Smooth muscle cell of the brain vasculature (primary cell): ENCODE data around the gene NUTM2E.
A peak's percentile ranks its signal among the peaks of the same experiment; 100 is the strongest.
"Not testable (repeated sequence)": the region's sequence is repeated elsewhere in the genome, so short reads cannot be mapped to it uniquely, and the experiment has no call there.

Experiments
- DNase-seq: peaks from one replicate; pipeline ENCODE4 v3.0.0-alpha.2; 2012; ENCODE audit warnings: low read depth, low spot score

NUTM2E gene, protein sequence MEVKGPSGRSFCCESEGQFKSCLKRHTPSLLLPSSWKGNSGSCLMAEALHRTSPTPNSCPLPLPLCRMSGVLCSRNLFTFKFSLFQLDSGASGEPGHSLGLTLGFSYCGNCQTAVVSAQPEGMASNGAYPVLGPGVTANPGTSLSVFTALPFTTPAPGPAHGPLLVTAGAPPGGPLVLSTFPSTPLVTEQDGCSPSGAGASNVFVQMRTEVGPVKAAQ (N-terminal part only)

DNA sequence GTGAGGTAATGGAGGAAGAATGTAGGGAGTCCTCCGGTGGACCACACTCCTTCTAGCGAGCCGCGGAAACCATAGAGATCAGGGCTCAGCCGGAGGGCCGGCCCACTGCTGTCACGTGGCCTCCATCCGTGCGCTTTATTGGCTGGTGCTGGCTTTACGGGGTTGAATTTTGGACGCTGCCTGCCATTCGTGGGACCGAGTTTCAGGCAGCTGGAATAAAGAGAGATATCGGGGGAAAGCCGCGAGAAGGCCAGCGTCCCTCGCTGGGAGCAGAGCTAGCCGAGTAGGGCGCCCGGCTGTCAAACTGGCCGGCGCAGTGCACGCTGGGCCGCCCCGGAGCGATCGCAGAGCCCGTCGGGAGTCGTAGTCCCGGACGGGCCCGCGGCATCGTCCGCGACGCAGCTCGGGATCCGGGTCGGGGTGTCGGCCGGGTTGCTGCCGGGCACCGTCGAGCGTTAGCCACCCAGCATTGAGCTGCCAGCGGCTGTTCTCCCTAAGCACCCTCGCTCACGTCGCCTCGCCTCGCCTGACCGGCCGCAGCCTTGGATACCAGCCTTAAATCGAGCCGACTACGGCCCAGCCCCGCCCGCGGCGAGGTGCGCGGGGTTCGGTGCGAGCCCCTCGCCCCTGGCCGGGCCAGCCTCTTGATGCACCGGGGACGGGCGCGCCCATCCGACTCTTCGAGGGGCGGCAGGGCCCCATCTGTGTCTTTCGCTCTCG is at the start of gene NUTM2E:
TSS of gene NUTM2E (plus strand) at position 244 of the 720 bp plus-strand sequence. CDS start 15,002 bp downstream, outside the sequence.
- DNase-seq, result peak; percentile 21

DNA sequence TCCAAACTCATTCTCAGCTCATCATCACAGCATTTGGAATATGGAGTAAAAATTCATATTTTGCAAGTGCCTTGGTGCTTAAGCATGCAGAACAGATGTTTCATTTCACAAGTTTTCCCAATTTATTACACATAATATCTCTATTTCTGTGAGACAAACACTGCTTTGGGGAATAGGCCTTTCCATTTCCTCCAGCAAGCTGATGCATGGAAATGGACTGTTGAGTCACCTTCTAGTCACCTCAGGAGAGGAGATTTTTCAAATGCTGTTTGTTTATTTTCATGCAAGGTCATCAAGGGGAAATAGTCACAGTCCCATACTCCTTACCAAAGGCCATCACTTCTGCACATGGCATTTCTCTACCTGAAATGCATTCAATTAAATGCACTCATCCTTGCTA is 48.5 kb upstream of the NUTM2E start:
- DNase-seq, result not testable (repeated sequence)

DNA sequence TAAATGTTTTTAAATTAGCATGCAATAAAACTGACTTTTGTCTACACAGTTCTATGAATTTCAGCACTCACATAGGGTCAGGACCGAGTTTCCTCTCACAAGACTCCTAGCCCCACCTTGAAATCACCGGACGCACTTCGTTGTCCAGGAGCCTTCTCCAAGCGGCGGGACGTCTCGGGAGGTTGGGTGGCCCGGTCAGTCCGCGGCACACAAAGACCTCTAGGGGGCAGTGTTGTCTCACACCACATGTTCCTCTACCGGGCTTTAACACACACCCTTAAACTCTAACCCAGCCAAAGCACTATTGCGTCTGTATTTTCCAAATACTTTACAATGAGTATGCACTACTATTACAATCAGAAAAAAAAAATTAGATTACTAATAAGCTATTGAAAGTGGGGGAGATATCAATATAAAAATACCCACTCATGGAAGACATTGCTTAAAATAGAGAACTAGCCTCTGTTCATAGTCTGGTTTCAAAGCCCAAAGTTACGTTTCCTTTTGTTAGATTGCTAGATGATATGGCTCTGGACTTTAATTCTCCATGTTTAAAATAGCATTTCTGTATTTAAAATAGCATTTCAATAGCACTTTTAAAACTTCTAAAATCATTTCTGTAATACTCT is 47.1 kb upstream of the NUTM2E start:
- peak; percentile 4 for DNase-seq

DNA sequence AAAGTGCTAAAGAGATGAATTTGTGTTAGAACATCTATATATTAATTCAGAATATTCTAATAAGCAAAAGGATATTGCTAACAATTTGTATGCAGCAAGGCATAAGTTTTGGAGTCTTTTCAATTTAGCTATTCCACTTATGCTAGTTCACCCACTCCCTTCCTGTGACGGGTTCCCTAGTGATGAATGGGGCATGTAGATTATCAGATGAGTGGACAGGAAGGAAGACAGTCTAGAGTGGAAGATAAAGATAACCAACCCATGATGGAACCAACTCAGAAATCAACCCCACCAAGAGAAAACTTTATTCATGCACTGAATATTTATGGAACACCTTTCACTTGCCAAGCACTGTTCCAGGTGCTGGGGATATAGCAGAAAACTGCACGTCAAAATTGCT is 46.5 kb upstream of the NUTM2E start:
- not testable (repeated sequence) for DNase-seq

DNA sequence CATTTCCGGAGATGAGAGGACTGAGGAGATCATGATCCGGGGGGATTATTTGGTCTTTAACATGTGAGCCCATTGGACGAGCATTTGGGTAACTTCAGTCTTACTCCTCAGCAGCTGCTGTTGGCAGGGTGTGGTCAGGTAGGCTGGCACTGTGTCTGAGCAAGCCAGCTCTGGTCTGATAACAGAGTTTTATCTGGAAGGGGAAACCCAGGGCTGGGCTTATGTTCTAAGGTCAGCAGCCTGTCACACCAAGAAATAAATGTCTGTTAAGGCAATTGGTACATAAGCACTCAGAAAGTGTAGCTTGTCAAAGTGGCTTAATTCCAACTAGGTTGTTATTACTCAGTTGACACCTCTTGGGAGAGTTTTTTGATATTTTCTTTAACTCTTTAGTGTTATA is 45.0 kb upstream of the NUTM2E start:
- DNase-seq, result not testable (repeated sequence)

DNA sequence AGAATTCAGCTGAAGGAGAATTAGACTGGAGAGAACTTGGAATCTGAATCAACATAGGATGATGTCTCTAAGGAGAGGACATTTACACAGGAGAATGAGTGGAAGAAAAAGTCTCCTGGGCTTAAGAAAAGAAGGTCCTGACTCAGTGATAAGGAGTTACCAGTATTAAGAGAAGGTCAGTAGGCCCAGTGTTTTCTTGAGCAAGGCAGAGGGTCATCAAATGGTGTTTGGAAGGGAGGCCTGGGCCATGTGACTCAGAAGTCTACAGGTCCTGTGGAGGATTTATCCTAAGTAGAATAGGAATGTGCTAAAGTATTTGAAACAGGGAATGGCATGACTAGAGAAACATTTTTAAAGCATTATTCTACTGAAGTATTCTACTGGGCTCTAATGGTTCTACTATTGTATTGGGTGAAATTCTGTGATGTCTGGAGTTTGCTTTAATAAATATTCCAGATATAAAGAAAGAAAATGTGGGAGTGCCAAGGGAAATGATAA is 39.0 kb upstream of the NUTM2E start:
- not testable (repeated sequence) for DNase-seq

DNA sequence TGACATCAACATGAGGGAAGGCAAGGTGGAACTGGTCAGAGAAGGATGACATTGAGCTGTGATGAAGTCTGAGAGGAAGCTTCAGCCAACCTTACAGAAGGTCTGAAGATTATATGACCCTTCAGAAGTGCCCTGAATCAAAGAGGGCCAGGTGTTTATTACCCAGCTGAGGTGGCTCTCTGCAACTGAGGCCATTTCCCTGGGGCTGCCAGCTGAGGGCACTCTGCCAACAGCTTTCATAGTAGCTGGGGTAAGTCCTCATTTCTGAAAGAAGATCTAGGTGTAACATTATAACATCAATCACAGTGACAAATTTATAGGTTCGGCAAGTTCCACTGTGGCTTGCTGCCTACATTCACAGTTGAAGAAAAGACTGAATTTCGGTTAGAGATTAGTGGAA is 37.2 kb upstream of the NUTM2E start:
- DNase-seq, result not testable (repeated sequence)

DNA sequence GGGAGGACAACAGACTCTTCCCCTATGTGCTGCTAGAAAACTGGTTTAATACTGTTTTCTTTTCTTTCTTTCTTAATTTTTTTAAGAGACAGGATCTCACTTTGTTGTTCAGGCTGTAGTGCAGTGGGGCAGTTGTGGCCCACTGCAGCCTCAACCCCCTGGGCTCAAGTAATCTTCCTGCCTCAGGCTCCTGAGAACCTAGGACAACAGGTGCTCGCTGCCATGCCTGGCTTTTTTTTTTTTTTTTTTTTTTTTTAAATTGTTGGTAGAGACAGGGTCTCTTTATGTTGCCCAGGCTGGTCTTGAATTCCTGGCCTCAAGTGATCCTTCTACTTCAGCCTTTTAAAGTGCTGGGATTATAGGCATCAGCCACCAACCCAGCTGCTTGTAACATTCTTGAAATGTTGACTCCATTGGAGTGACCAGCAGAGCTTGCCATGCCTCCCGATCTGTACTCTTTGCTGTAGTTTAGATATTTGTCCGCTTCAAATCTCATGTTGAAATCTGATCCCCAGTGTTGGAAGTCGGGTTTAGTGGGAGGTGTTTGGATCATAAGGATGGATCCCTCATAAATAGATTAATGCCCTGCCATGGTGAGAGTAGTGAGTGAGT is 34.5 kb upstream of the NUTM2E start:
- not testable (repeated sequence) for DNase-seq

DNA sequence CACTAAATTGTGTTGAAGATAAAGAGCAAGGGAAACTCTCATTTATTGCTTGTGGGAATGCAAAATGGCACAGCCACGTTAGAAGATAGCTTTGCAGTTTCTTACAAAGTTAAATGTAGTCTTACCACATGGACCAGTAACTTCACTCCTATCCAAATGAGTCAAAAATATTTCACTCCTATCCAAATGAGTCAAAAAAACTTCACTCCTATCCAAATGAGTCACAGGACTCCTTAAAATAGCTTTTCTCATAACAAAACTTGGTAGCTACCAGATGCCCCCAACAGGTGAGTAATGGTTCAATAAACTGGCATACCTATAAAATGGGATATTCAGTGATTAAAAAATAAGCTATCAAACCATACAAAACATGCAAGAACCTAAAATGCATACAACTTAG is 27.2 kb upstream of the NUTM2E start:
- DNase-seq, result not testable (repeated sequence)

DNA sequence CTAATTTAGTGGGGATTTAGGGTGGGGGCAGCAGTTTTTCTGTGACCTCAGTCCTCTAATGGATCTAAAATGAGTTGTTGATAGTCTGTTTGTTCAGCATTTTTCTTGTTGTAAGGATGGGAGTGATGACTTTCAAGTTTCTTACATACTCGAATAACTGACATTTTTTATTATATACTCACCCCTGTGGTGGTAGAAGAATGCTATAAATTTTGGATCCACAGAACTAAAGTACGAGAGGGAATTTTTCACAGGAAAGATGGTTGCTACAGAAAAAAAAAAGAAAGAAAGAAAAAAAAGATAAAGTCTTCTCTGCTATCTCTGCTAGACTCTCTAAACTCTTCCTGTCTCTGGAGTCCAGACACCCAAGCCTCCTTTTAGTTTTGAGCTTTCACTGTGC is 20.7 kb upstream of the NUTM2E start:
- DNase-seq, result not testable (repeated sequence)

DNA sequence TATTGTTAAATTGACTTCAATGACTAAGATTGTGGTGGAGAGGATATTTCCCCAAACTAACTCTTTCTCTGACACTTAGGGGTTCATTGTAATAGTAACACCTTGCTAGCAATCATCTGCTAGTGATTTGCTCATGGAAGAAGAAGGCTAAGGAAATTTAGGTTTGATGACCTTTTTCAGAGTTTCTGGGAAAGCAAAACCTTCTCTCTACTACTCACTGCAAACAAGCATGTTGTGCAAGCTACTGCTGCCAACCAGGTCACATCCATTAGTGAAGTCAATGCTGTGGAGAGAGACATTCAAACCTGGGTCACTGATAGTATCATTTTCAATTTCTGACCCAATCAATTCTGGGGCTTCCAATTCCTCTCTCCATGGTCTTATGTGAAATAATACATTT is 14.6 kb upstream of the NUTM2E start:
- not testable (repeated sequence) for DNase-seq

DNA sequence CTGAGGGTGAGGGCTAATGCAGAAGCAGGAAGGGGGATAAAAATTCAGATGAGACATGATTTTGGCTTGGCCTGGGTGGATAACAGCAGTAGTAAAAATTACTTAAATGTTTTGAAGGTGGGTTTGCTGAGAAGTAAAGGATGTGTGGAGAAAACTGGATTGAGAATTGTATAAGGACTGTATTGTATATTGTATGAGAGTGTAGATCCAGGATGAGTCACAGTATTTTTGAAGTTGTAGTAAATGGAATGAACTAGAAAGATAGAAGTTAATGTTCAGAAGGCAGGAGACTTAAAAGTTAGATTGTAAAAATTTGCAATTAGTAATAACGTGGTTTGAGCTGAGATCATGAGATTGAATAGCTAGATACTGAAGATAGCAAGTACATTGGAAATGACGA is 10.2 kb upstream of the NUTM2E start:
- not testable (repeated sequence) for DNase-seq

DNA sequence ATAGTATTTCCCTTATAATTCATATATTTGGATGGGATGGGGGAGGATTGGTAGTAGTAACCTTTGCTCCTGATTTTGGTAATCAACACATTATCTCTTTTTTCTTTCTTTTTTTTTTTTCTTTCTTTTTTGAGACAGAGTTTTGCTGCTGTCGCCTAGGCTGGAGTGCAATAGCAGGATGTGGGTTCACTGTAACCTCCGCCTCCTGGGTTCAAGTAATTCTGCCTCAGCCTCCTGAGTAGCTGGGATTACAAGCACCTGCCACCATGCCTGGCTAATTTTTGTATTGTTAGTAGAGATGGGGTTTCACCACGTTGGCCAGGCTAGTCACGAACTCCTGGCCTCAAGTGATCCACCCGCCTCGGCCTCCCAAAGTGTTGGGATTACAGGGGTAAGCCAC is 3.2 kb upstream of the NUTM2E start:
- DNase-seq, result not testable (repeated sequence)

DNA sequence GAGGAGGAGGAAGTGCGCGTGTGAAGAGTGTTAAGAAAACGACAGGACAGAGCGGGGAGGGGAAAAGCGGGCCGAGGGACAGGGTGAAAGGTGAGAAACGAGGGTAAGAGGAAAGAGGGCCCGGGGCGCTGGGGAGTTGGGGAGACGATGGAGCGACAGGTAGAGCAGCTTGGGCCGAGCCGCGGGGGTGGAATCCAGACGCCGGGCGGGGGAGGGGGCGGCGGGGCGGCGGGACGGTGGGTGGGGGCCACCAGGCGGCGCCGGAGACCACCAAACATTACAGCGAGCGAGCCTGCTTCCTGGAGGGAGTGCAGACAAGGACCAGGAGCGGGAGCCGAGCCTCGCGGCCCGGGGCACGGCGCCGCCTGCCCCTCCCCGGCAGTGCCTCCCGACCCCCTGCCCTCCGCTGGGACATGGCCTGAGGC is 940 bp upstream of the NUTM2E start:
- DNase-seq, result not testable (repeated sequence)

DNA sequence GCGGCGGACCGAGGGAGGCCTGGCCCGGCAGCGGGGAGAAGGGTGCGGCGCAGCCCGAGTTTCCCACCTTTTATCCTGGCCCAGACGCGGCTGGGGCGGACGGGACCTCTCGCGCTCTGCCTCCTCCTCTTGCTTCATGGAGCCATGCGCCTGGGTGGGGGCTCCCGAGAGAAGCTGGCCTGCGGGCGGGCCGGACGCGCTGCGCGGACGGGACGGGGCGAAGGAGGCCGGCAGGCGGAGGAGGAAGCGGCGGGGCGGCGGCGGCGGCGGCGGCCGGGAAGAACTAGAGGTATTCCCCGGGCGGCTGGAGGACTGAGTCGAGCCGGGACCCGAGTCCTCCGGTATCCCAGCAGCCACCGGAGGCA is 426 bp upstream of the NUTM2E start:
- not testable (repeated sequence) for DNase-seq

DNA sequence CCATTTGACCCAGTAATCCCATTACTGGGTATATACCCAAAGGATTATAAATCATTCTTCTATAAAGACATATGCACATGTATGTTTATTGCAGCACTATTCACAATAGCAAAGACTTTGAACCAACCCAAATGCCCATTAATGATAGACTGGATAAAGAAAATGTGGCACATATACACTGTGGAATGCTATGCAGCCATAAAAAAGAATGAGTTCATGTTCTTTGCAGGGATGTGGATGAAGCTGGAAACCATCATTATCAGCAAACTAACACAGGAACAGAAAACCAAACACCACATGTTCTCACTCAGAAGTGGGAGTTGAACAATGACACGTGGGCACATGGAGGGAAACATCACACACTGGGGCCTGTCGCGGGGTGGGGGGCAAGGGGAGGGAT is 7.3 kb downstream of the NUTM2E start:
- not testable (repeated sequence) for DNase-seq

DNA sequence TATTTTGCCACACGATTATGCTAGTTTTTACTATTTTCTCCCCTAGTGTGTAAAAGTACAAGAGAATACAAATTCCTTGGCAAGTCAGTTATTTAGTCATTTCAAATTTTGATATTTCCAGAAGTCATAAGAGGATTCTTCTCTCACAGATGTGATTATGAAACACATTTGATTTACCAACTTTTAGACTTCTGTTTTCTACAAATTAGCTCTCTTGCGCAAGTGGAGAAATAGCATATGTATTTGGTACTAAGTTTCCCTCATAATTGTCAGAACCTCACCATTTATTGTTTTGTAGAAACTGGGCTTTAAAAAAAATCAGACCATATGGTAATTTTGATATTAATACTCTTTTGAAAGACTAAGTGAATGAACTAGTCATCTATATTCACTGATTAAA is 9.4 kb downstream of the NUTM2E start:
- not testable (repeated sequence) for DNase-seq

DNA sequence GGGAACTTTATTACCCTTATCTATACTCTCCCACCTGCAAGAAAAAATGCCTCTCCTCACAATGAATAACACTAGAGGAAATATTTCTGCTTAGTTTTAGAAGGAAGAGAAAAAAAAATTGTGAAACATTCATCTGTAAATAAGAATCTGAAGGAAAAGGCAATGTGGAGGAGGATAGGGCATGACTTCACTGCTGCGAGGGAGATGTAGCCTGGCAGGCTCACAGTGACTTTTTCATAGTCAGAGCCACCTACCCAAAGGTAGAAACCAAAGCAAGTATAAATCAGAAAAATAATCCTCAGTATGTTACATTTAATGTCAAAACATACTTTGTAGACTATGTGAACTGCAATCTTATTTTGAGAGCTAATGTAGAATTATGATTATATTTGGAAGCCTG is 10.4 kb downstream of the NUTM2E start:
- not testable (repeated sequence) for DNase-seq

DNA sequence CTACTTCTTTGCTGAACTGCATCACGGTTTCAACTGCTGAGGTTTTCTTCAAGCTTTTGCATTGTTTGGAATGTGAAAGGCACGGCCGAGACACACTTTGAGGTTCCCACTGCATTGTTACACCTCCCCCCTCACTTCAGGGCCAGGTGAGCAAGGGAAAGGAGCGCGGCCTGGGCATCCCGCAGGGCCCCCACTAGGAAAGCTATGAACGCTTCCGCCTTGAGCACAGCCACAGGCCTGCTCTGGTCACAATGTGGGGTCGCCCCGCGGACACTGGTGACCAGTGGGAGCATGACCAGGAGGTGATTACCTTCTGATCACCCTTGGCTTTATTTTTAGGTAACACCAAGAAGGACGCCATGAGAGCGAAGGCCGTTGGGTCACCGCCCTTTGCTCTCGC is 11.9 kb downstream of the NUTM2E start:
- not testable (repeated sequence) for DNase-seq

DNA sequence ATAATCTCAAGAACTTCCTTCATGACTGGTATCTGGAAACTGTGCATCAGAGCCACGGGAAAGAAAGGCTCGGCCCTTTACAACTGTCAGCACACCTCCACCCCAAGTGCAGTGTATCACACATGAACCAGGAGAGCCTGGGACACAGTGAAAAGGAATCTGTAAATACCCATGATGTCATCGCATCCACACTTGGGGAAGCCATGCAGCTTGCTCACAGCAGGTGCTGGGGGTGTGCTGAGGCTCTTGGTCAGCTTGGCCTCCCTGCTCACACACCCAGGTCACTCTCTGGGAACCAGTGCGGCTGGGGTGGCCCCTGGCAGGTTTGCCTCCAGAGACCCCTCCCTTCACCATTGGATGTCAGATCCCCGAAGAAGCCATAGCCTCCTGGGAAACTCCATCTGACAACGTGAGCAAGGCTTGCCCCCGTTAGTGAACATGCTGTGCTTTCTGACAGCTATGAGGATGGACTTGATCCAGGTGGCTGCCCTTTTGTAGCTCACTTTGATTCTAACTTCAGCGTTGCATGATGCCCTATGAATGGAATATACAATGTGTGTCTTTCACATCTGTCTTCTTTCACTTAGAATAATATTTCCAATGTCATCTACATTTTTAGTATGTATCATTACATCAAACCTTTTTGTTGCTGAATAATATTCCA is 26.8 kb downstream of the NUTM2E start:
- not testable (repeated sequence) for DNase-seq

DNA sequence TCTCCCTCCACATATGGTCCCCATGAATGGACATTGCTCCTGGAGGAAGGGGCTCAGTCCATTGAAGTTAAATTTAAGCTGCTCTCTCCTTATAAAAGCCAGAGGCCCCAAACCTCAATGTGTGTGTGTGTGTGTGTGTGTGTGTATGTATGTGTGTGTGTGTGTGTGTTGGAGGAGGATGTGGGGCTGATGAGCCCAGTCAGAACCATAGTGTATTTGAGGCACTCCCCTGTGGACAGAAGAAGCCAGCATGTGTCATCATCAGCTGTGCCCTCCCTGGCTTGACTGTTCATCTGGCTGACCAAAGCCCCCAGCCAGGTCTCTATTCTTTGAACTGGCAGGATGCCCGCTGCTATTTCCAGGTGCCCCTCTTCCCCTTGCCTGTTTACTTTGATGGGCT is 35.7 kb downstream of the NUTM2E start:
- DNase-seq, result not testable (repeated sequence)
